Middle frontal gyrus (tissue), 1 donor: ENCODE results near the gene POLE3.
A peak's percentile ranks its signal among the peaks of the same experiment; 100 is the strongest.
"Not testable (repeated sequence)": the region's sequence is repeated elsewhere in the genome, so short reads cannot be mapped to it uniquely, and the experiment has no call there.

Source experiments
- DNase-seq: peaks from one replicate; pipeline ENCODE4 v3.0.0-alpha.2; 2015; ENCODE audit warnings: low spot score; ENCODE audit errors: extremely low spot score

POLE3 gene

DNA sequence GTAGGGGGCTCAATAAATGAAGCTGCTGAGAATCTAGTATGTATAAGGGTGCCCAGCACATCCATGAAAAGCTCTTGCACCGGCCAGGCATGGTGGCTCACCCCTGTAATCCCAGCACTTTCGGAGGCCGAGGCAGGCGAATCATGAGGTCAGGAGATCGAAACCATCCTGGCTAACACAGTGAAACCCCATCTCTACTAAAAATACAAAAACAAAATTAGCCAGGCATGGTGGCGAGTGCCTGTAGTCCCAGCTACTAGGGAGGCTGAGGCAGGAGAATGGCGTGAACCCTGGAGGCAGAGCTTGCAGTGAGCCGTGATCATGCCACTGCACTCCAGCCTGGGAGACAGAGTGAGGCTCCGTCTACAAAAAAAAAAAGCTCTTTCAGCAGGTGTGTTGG lies 4.1 kb downstream of the POLE3 start:
- DNase-seq: not testable (repeated sequence)

DNA sequence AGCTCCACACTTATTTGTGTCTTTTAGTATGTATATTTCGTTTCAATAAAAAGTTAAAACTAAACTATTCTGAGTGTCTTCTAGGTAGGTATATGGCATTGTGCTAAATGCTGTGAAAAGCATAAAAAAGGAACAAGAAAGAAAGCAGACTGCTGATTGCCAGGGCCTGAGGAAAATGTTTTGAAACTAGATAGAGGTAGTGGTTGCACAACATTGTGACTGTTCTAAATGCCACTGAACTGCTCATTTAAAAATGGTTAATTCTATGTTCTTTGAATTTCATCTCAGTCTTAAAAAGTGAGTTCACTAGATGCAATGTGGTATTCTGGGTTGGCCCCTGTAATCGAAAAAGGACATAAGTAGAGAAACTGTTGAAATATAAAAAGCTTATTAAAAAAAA lies 6.8 kb downstream of the POLE3 start:
- no peak for DNase-seq

DNA sequence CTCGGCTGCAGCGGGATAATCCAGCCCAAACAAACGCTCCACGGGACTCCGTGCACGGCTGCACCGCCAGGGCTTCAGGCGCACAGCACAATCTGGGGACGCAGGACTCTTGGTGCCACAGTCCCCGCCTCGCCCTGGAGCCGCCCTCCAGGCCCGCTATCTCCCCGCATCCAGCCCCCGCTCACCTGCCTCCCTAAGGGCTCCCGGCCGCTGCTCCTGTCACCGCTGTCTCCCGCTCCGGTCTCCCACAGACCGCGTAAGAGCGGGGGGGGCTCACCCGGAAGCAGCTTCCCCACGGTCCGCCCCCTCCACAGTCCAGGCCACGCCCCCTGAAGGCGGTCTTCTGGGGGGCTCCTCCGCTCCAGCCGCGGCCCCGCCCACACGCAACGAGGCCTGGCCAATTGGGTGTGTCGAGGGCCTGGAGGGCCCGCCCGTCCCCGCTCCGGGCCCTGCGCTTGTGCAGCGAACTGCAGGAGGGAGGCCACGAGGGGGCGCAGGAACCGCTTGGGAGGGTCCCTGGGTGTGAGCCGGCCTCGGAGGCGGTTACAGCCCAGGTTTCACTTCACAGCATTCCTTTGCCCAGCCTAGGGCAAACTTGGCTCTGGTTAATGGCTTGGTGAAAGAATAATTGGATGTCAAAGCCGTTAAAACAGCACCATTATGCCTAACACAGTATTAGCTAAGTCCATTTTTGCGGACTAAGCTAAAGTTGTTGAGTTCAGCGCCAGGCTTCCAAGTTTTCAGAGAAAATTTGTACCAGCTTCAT lies 9.3 kb downstream of the POLE3 start, which contains the start of gene ALAD:
Gene ALAD (minus strand): TSS at position 258 of the 766 bp plus-strand sequence. CDS start 7,725 bp downstream, outside the sequence.
- peak; percentile 99 for DNase-seq

DNA sequence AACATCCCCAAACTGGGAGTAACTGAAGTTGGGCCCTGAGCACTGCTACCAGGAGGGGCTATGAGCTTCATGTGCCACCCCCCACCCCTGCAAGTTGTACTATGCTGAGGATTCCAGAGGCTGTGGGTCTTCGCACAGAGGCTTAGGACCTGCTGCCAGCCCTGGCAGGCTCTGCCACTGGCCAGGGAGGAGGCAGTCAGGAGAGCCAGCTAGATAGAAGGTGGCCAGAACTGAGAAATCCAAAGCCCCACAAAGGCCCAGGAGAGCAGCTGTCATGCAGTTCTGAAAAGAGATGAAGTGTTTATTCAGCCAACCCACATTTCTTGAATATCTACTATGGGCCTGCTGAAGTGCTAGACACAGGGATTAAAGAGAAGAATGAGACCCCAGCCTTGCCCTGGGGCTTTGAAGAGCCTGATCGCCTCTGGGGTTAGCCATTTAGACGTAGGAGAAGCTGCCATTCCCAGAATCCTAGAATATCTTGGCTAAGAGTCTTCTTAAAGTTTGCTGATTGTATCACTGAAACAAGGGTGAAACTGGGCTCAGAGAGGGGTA lies 10.8 kb downstream of the POLE3 start:
- DNase-seq: no peak

DNA sequence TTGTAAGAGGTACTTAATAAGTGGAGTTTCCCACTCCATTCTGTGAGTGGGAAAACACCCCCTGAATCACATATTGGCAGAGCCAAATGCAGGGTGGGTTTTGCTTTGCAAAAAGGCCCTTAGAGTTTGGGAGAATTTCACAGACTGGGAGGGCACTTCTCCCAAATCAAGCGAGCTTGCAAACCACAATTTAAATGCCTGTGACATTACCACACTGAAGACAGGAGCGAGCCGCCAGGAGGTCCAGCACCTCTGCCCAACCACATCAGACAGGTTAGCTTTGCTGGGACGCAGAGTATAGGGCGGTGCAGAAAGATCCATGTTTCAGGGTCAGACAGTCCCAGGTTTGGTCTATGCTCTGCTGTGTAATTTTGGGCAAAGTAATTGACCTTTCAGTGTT lies 11.7 kb downstream of the POLE3 start:
- no peak for DNase-seq

DNA sequence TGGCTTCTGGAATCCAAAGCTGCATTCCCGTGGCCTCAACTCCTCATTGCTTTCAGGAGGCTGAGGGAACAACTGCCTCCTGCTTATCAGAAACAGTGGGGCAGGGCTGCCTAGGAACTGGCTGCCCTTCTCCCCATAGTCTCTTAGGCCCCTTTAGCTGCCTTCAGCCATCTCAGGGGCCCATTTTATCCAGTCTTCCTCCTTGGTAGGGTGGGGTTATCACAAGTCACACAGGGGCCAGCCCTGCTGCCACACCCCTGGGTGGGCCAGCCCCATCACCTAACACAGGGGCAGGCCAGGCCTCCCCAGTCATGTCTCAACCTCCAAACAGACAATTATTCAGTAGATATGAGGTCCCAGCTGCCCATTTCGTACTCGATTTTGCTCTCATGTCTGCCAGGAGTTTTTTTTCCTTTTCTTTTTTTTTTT lies 13.3 kb downstream of the POLE3 start:
- no peak for DNase-seq

DNA sequence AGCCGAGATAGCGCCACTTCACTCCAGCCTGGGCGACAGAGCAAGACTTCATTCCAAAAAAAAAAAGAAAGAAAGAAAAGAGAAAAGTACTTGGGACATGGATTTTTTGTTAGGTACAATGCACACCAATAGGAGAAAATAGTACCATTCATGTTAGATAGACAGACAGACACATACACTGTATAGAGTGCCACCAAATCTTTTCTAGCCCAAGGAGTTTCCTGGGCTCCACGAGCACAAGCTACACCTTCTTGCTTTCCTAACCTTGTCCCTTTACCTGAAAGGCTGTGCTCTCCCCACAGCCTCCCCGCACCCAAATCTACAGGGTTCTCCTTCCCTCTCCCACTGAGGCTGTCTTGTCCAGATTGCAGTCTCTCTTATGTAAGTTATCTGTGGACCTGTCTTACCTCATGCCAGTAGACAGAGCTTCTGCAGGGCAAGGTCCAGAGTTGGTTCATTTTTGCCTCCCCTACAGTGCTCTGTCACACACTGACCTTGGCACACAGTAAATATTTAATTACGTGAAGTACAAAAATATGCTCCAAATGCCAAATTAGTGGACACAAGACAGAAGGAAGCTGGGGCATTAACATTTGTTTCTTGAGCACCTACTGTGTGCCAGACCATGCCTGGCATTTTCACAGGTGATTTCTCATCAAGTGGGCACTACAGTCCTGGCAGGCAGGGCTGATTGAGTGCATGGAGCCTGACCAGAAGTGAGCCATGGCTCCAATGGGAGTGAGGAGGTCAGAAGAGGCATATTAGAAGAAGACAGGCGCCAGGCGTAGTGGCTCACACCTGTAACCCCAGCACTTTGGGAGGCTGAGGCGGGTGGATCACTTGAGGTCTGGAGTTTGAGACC lies 15.2 kb downstream of the POLE3 start:
- DNase-seq: no peak

DNA sequence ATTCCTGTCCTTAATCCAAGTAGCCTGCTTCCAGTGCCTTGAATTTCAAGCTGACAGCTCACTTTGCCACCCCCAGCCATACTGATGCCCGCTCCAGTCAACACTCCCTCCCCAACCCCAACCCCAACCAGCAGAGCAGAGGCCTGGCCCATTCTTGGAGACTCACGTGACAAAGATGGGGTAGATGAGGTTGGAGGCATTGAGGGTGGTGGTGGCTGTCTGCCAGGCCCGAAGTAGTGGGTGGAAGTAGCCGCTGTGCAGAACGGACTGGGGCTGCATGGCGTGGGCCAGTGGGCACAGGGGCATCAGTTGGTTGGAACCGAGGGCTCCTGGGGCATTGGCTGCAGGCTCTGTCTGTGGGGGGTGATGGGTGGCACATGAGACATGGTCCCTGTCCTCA lies 17.2 kb downstream of the POLE3 start:
- DNase-seq: no peak

DNA sequence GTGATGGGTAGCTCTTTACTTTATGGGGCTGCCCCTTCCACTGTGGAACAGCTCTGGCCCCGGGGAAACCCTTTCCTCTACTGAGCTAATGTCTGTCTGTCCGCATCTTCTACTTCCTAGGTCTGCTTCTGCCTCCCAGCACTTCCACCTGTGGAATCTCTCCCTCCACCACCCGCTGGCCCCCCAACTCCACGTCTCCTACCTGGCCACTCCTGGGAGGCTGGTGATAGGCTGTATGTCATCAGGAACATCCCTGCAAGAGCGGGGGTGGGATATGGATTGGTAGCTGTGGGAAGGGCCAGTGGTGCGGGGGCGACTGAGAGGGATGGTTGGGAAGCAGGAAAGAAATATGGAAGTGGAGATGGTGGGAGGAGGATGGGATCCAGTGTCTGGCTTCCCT lies 18.6 kb downstream of the POLE3 start:
- no peak for DNase-seq

DNA sequence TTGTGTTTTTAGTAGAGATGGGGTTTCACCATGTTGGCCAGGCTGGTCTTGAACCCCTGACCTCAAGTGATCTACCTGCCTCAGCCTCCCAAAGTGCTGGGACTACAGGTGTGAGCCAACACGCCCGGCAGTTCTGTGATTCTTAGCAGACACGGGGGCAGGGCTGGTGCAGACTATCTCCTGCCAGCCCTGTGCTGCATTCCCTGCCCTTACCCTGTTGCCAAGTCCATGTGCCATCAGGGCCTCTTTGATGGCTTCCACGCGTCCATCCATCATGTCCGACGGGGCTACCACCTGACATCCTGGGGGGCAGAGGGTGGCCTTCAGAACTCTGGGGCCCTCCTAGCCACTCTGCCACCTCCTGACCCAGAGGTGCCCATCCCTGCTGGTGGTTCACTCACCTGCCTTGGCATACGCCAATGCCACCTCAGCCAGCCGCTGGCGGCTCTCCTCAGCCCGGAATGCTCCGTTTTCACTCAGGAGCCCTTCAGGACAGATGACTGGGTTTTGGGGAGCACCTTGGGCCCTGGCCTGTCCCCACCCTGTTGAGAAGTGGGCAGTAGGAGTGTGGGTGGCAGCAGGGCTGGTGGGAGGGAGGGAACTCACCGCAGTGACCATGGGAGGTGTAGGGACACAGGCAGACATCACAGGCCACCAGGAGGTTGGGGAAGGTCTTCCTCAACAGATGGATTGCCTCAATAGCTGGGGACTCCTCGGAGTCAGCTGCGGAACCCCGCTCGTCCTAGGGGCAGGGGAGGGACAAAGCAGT lies 20.1 kb downstream of the POLE3 start:
- DNase-seq: no peak

DNA sequence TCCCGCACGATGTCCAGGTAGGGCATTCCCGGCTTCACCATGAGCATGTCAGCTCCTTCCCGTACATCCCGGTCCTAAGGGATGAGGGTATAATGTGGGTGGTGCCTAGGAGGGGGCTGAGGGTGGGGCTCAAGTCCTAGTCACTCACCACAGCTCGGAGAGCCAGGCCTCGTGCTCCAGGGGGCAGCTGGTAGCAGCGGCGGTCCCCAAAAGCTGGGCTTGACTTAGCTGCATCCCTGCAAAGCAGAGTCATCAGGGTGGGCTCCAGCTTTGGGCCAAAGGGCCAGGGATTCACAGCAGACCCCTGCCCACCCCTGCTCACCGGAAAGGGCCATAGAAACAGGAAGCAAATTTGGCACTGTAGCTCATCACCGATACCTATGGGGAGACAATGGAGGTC lies 21.0 kb downstream of the POLE3 start:
- DNase-seq: no peak

DNA sequence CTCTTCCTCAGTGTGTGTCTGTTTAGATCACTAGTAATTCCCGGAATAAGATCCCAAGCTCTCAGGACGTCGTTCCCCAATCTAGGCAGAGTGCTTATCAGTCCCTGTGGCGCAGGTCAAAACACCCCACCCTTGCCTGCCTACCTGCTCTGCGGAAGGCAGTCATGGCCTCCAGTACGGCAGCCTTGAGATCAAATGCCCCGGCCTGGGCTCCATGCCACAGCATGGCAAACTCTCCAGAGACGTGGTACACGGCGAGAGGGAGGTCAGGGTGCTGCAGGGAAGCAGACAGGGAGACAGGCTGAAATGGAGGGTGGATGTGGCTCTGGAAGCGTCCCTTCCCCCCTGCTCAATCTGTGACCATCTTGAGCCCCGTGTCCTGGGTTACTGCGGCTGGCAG lies 21.6 kb downstream of the POLE3 start:
- DNase-seq: no peak

DNA sequence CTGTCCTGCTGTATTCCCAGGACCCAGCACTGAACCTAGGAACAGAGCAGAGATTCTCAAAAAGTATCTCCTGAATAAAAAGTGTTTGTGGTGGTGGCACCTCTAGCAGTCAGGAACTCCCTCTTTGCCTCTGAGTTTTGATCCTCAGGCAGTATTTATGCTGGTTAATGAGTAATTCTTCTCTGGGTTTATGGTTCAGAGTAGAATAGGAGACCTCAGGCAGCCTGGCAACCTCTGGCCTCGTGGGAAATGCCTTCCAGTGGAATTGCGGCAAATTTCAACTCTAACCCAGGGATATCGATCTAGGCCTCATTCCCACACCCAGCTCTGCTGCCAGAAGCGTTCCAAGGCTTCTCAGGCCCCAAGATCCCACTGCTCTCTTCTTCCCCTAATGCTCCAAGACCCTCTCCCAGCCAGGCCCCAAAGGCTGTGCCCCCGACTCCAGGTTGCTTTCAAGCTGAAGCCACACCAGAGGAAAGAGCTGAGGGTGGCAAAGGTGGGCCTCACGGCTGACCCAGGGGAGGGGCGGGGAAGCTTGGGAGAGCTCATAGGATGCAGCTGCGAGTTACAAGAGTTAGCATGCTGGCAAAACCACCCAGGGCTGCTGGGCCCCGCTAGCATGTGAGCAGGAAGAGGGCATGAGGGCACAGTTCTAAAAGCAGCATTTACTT lies 22.8 kb downstream of the POLE3 start:
- no peak for DNase-seq

DNA sequence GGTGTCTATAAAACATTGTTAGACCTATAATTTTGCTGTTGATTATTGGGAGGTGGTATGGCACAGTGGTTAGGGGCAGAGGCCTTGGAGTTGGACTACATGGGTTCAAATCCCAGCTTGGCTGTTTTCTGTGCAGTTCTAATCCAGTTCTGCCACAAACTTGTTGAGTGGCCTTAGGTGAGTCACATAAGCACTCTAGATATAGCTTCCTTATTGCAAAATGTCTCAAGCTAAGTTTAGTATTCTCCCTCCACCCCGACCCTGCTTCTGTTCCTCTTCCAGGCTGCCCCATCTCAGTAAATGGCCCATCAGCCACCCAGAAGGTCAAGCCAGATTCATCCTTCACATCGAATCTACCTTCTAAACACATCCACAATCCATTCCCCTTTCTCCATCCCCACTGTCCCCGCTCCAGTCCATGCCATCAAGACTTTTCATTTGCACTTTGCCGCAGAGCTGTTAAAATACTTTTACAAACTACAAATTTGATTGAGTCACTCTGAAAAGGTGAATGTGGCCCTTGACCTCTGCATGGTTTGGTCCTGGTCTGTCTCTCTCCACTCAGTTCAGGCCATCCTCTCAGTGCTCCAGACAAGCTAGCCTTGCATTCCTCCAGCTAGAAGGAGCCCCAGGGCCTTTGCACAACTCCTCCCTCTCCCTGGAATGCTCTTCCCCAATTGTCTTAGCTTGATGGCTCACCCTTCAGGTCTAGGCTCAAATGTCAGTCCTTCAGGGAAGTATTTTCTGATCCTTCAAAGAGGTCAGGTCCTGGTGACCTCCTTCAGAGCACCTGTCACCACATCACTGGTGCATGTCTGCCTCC lies 23.7 kb downstream of the POLE3 start:
- DNase-seq: no peak

DNA sequence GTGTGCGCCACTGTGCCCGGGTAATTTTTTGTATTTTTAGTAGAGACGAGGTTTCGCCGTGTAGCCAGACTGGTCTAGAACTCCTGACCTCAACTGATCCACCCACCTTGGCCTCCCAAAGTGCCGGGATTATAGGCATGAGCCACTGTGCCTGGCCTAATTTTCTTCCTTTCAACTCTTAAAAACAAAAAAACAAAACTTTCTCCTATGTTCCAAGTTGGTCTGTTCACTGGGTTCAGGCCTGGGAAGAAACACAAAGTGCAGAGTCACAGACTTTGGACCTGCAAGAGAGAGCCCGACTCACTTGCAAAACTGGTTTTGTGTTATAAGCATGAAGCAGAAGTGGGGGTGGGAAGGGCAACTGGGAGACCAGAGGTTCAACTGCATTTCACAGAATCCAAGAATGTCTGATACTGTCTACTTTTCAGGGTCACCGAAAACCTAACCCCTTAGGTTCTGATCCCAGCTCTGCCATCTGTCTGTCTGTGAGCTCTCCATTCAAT lies 28.5 kb downstream of the POLE3 start:
- no peak for DNase-seq

DNA sequence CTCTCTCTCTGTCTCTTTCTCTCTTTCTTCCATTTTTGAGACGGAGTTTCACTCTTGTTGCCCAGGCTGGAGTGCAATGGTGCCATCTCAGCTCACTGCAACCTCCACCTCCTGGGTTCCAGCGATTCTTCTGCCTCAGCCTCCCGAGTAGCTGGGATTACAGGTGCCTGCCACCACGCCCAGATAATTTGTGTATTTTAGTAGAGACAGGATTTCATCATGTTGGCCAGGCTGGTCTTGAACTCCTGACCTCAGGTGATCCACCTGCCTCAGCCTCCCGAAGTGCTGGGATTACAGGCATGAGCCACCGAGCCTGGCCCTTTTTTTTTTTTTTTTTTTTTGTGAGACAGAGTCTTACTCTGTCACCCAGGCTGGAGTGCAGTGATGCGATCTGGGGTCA lies 29.0 kb downstream of the POLE3 start:
- not testable (repeated sequence) for DNase-seq

DNA sequence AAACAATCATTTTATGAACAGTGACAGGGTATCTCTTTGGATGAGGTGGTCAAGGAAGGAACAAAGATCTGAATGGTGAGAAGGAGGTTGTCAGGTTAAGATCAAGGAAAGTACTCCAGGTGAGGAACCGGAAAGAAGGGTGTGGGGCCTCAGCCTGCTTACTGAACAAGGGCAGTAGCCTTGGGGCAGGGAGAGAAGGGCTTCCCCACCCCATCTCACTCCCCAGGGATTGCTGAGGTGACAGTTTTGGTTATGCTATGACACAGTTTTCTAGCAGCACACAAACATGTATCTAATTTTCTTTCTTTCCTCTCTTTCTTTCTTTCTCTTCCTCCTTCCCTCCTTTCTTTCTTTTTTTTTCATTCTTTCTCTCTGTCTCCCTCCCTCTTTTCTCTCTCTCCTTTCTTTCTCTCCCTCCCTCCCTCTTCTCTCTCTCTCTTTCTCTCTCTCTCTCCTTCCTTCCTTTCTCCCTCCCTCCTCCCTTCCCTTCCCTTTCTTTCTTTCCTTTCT lies 29.6 kb downstream of the POLE3 start:
- DNase-seq: no peak

DNA sequence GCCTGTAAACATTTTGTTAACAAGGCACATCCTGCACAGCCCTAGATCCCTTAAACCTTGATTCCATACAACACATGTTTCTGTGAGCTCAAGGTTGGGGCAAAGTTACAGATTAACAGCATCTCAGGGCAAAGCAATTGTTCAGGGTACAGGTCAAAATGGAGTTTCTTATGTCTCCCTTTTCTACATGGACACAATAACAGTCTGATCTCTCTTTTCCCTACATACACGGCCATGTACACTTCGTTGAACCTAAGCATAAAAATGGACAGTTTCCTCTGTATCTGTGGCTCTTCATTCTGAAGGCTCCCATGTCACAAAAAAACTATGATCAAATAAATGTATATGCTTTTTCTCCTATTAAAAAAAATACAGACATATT lies 30.7 kb downstream of the POLE3 start:
- not testable (repeated sequence) for DNase-seq

DNA sequence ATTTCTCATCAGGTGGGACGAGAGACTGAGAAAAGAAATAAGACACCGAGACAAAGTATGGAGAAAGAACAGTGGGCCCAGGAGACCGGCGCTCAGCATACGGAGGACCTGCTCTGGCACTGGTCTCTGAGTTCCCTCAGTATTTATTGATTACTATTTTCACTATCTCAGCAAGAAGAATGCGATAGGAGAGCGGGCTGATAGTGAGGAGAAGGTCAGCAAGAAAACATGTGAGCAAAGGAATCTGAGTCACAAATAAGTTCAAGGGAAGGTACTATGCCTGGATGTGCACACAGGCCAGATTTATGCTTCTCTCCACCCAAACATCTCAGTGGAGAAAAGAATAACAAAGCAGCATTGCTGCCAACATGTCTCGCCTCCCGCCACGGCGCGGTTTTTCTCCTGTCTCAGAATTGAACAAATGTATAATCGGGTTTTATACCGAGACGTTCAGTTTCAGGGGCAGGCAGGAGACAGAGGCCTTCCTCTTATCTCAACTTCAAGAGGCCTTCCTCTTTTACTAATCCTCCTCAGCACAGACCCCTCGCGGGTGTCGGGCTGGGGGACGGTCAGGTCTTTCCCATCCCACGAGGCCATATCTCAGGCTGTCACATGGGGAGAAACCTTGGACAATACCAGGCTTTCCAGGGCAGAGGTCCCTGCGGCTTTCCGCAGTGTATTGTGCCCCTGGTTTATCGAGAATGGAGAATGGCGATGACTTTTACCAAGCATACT lies 31.2 kb downstream of the POLE3 start:
- not testable (repeated sequence) for DNase-seq
